Motor neuron (in vitro differentiated cells): ENCODE data around the gene ROBO2. TPM values are rescaled to one million over a fixed set of nuclear protein-coding genes. Genes with fewer than 3 reads are reported as not detected.
A peak's percentile ranks its signal among the peaks of the same experiment; 100 is the strongest.

Experiments
- ATAC-seq, 8 experiments: fragments of 200-7000 bp; cut with Tn5 transposase; replicated peaks in 6 of 8; 2 replicates each; pipeline ENCODE4 v1.8.0; 2021; ENCODE audit warnings: mild to moderate bottlenecking in 8 of 8, moderate library complexity in 8 of 8
- H3K27ac ChIP-seq, 2 donors: fragments of 250-450 bp; sonication (Bioruptor Pico); 2 replicates each; pipeline ENCODE4 v1.9.0; 2021; ENCODE audit warnings: antibody characterized with exemption in 2 of 2, mild to moderate bottlenecking in 2 of 2, moderate library complexity in 1 of 2
- H3K4me1 ChIP-seq, 2 donors: fragments of 250-450 bp; sonication (Bioruptor Pico); replicated peaks in 1 of 2; 2 replicates each; pipeline ENCODE4 v1.6.1; 2021; ENCODE audit warnings: antibody characterized with exemption in 2 of 2, mild to moderate bottlenecking in 2 of 2, moderate library complexity in 1 of 2
- H3K4me3 ChIP-seq, 5 donors: fragments of 250-450 bp; sonication (Bioruptor Pico); 2 replicates each; pipeline ENCODE4 v1.9.0; 2021; ENCODE audit warnings: antibody characterized with exemption in 5 of 5, mild to moderate bottlenecking in 5 of 5, moderate library complexity in 4 of 5
- WGBS, 10 experiments: fragments of 450-650 bp; shearing (Covaris generic); methylation state at CpG; one replicate each; pipeline ENCODE4 v1.0.0; 2022; 5-methylcytosine and 5-hydroxymethylcytosine counted together
- in situ Hi-C, 9 experiments: fragments of 400-800 bp; cut with MboI; loops; one replicate each; pipeline ENCODE4 v1.15.0; 2021; ENCODE audit warnings: low sequenced_read_pairs in 9 of 9, low pct_unique_long_range_greater_than_20kb in 2 of 9; ENCODE audit not compliant: unreplicated experiment in 9 of 9
- total RNA-seq, 8 experiments: library from RNA; unstranded; fragments of 300-600 nt; gene quantifications; 2 replicates each; pipeline versions ENCODE4 v1.2.3 to v1.2.4, GENCODE V29; 2022

ROBO2 gene
- total RNA-seq, 8 experiments from 2014 or later, result 28.3 to 127 (median 41.2) TPM

DNA sequence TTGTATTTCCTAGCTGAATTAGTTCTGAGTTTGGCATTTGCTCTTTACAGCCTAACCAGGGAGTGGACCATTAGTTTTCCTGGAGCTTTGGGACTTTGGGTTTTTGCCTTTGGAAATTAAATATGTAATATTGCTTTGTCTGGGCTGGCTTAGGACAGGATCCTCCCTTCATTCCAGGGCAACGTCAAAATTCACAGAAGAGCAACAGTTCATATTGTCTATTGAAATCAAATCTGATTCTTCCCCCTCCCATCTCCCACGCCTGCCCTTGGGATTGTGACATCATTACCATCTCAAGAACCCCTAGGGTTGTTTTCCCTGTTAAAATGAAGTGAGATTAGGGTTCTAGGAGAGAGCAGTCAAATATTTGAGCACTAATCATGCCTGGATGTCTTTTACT lies 194.1 kb downstream of the ROBO2 start:
- peak in 3 of 8 experiments; percentile 61 to 84 (median 78) for ATAC-seq
- Histone ChIP-seq H3K4me1 (peaks cover 2 to 10% of the 10 kb centered on the region in 2 donors), H3K4me3 (no peak overlapping the region), H3K27ac (no peak overlapping the region)
- in situ Hi-C loops, result no loop called here
- WGBS, 10 experiments, result 0 to 100% (median 37%) methylated on average over 1 to 2 of the region's 2 CpGs; no CpG with 5 or more reads in 2 of the 10 experiments

DNA sequence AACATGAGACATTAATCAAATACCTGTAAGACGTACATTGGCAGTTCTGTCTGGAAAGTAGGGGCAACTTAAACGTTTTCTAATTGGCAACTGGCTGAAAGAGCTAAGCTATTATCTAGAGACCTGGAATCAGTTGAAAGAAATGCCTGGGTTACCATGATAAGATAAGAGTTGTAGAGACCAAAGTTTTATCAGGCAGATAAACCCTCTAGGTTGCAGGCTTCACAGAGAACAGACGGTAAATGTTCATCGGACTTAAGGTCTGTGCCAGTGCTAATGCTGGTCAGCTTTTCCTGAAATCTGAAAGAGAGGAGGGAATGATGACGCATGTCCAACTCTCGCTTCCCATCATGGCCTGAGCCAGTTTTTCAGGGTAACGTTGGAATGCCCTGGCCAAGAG lies 196.2 kb downstream of the ROBO2 start:
- Histone ChIP-seq H3K4me3 (no peak overlapping the region), H3K27ac (no peak overlapping the region), H3K4me1 (peaks cover 2 to 10% of the 10 kb centered on the region in 2 donors)
- in situ Hi-C loops, result no loop called here
- no peak for ATAC-seq
- WGBS, 10 experiments, result 39 to 98% (median 81%) methylated on average over 1 to 7 of the region's 7 CpGs; no CpG with 5 or more reads in 2 of the 10 experiments

DNA sequence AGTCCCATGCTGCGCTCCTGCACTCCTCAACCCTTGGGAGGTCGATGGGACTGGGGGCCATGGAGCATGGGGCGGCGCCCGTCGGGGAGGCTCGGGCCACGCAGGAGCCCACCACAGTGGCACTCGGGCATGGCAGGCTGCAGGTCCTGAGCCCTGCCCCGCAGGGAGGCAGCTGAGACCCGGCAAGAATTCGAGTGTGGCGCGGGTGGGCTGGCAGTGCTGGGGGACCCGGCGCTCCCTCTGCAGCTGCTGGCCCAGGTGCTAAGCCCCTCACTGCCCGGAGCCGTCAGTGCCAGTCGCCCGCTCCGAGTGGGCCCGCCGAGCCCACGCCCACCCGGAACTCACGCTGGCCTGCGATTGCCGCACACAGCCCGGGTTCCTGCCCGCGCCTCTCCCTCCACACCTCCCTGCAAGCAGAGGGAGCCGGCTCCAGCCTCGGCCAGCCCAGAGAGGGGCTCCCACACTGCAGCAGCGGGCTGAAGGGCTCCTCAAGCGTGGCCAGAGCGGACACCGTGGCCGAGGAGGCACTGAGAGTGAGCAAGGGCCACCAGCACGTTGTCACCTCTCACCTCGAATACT lies 200.3 kb downstream of the ROBO2 start:
- 80 to 100% (median 98%) methylated on average over 1 to 11 of the region's 40 CpGs; no CpG with 5 or more reads in 5 of the 10 experiments for WGBS, 10 experiments
- in situ Hi-C loops, result no loop called here
- Histone ChIP-seq H3K4me1 (peaks cover 5 to 8% of the 10 kb centered on the region in 2 donors), H3K27ac (no peak overlapping the region), H3K4me3 (no peak overlapping the region)
- ATAC-seq, result no peak

DNA sequence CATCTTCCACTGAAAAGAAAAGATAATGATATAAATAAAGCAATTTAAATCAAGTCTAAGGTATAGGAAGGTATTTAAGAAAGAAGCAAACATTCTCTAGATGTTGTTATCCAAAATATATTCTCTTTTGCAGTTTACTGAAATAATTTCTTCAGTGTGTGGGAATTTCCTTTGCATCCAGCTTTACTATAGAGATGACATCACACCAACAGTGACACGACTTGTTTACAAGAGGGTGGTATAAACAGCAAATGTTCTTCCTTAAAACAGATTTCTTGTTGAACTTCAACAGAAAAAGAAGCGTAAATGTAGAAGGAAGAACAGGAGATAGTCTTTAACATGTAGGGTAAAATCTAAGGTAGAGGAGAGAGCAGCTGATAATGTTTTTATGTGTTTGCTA lies 202.5 kb downstream of the ROBO2 start:
- no peak for ATAC-seq
- WGBS, 10 experiments, result 18 to 100% (median 75%) methylated on average over 1 to 2 of the region's 2 CpGs; no CpG with 5 or more reads in 1 of the 10 experiments
- Histone ChIP-seq H3K27ac (no peak overlapping the region), H3K4me1 (peaks cover 16 to 21% of the 10 kb centered on the region in 2 donors), H3K4me3 (no peak overlapping the region)
- in situ Hi-C loops, result no loop called here

DNA sequence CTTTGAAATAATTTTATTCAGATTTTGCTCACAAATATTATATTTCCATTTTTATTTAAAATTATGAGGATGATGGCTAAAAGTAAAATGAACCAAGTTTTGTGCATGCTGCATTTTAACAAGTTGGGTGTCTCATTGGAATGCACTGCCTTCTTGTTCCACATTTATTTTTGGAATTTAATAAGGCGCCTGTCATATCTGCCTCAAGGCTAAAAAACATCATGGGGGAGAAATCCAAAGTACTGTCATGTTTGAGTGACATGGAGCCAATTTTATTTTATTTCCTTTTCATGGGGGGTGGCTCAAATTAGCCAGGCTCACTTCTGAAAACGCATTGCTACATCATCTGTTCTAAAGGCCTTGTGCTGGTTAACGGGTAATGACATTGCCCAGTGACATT lies 205.1 kb downstream of the ROBO2 start:
- no peak for ATAC-seq
- Histone ChIP-seq H3K27ac (no peak overlapping the region), H3K4me3 (no peak overlapping the region), H3K4me1 (peaks cover 20 to 23% of the 10 kb centered on the region in 2 donors)
- 29 to 100% (median 73%) methylated on average over 1 to 3 of the region's 3 CpGs; no CpG with 5 or more reads in 3 of the 10 experiments for WGBS, 10 experiments
- in situ Hi-C loops, result no loop called here

DNA sequence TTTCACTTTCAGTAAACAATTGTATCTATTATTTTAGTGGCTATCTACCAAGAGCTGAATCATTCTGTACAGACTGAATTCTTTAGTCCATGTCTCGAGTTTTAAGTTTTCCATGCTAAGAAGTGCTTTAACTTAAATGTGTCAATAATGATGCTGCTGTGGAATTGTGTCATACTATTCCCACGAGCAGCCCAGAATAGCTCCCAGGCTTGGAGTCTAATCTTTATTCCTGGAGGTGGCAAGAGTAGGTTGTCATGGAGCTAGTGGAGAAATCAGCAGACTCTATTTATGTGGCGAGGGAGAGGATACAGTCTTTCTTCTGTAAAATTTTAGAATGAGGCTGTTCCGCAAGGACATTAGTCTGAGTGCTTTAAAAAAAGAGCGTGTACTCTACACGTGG lies 207.2 kb downstream of the ROBO2 start:
- WGBS, 10 experiments, result 24 to 94% (median 67%) methylated on average over 1 to 5 of the region's 6 CpGs
- Histone ChIP-seq H3K4me3 (no peak overlapping the region), H3K27ac (no peak overlapping the region), H3K4me1 (peaks cover 15 to 16% of the 10 kb centered on the region in 2 donors)
- in situ Hi-C loops, result no loop called here
- ATAC-seq, result peak in 6 of 8 experiments; percentile 54 to 96 (median 82)

DNA sequence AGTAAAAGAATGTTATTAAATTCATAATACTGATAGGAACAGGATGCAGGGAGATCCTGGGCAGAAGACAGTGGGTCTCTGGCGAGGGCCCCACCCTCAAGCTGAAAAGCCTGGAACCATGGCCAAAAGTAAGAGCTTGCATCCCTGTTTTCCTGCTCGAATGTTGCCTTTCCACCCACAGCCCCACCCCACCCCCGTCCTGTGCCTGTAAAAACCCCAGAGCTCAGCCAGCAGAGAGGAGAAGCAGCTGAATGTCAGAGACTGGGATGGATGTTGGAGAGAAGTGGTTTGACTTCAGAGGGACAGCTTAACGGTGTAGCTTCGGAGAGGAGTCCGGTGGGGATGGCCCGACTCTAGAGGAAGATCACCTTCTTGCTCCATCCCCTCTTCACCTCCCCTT lies 207.9 kb downstream of the ROBO2 start:
- H3K27ac ChIP-seq, result no peak overlapping the region
- H3K4me1 ChIP-seq, result peaks cover 15% of the 10 kb centered on the region in 2 donors
- 57 to 100% methylated on average over 1 of the region's 7 CpGs; no CpG with 5 or more reads in 8 of the 10 experiments for WGBS, 10 experiments
- H3K4me3 ChIP-seq, result no peak overlapping the region
- no peak for ATAC-seq
- in situ Hi-C loops, result no loop called here

DNA sequence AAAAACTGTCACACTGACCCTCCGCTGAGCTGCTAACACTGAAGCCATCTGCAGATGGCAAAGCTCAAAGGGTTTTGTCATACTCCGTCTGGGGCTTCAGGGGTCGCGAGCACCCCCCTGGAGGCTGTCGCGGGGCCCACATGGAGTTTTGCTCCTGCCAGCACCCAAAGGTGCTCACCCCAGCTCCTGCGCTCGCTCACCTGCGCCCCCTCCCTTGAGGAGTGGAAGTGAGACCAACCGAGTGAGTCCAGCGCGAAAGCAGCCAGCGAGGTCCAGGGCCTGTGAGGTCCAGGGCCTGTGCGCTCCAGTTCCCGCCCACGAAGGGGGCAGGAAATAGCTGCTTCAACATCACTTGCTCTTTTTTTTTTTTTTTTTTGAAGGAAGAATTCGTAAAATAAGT lies 208.5 kb downstream of the ROBO2 start:
- ATAC-seq, result no peak
- in situ Hi-C loops, result no loop called here
- no peak overlapping the region for H3K4me3 ChIP-seq
- 77 to 100% (median 91%) methylated on average over 2 to 16 of the region's 17 CpGs; no CpG with 5 or more reads in 3 of the 10 experiments for WGBS, 10 experiments
- peaks cover 15% of the 10 kb centered on the region in 2 donors for H3K4me1 ChIP-seq
- H3K27ac ChIP-seq, result no peak overlapping the region

DNA sequence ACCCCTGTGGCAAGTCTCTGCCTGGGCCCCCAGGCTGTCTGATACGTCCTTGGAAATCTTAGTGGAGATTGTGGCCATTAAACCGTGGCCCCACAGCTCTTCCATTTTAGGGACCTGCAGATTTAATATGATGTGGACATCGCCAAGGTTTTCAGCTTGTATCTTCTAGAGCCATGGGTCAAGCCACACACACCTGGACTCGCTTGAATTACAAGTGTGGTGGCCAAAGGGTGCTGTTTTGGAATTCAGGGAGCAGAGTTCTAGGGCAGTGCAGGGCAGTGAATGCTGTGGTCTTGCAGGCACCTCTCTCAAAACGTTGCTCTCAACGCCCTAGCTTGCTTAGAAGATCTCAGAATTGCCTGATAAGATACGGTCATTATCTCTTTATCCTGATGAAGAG lies 211.2 kb downstream of the ROBO2 start:
- peaks cover 15 to 19% of the 10 kb centered on the region in 2 donors for H3K4me1 ChIP-seq
- 20 to 100% (median 92%) methylated on average over 1 to 4 of the region's 7 CpGs; no CpG with 5 or more reads in 5 of the 10 experiments for WGBS, 10 experiments
- H3K27ac ChIP-seq, result no peak overlapping the region
- ATAC-seq, result no peak
- in situ Hi-C loops, result loop anchor here in 5 of 9 experiments (25.0 kb wide), 1 partner anchor 214 kb away; the partner anchor contains the start of gene ROBO2 (in 5 of the 5)
- no peak overlapping the region for H3K4me3 ChIP-seq

DNA sequence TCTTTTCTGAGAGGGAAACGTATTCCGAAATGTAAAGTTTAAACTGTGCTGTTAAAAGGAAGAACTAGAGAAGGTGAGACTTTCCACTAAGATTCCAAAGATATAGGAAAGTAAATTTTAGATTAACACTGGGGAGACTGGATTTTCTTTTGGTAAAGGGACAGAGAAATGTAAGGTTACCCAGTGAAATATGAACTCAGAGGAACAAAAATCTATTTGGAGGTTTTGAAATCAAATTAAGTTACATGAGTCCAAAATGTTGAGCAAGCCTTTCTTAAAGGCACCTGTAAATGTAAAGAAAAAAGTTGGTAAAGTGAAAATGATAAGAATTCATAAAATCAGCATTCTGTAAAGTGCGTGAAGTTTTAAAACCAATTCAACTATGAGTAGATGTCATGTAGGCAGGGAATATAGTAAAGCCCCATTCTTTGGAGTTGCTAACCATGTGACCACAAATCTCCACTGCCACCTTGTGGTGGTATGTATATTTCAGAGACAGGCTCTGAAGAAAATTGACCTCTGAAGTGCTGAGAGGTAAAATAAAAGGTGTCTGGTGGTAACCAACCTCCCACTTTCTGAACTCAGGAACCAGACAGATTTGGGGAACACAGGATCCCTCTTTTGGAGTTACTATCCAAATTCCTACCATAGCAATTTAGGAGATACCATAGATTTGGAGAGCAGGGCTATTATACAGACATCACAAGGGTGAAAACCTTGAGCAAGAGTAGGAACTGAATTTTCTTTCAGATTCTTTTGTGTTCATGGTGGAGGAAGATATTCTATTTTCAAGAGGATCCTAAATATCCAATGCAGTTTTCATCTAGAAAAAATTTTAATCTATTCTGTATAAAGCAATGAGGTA lies 215.3 kb downstream of the ROBO2 start:
- no peak overlapping the region for H3K4me3 ChIP-seq
- 10 to 95% (median 78%) methylated on average over 1 to 3 of the region's 3 CpGs for WGBS, 10 experiments
- peak in 6 of 8 experiments; percentile 51 to 74 (median 63) for ATAC-seq
- H3K27ac ChIP-seq, result no peak overlapping the region
- H3K4me1 ChIP-seq, result peaks cover 4 to 16% of the 10 kb centered on the region in 2 donors
- in situ Hi-C loops, result loop anchor here in 5 of 9 experiments (25.0 kb wide), 1 partner anchor 218 kb away; the partner anchor contains the start of gene ROBO2 (in 5 of the 5)

DNA sequence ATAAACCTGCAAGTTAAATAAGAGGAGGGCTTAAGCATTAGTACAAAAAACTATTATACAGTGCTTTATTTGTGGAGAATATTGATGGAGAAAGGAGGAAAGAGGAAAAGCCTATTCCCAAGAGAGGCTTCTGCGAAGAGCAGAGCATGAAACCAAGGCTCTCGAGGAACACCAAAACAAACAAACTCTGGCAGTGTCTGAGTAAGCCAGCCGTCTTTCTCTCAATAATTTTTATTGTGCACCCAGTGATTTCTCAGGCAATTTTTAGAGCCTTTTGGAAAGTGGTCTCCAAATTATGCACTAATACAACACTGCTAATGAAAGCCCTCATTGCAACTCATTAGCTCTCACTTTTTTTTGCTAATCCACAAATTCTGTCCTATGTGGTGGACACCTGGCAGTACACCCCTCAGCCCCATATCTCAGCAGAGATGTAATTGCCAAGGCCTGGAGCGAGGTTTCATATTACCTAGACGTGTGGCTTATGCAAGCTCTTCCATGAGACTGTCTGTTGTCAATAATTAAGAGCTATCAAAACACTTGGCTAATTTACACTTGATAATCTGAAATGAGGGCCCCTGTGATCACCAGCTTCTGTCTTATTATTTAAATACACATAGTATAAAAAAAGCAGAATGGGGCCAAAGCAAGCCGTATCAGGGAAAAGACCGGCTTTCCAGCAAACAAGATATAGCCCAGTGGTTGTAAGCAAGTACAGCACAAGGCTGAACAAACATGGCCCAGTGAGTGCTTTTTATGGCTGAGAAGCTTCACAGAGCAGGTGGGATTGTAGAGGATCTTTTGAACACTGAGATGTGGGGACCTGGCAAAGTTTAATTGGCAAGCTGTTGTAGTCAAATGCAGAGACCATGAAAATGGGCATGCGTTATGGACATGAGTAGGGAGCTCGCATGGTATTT lies 216.9 kb downstream of the ROBO2 start:
- WGBS, 10 experiments, result 41 to 100% (median 81%) methylated on average over 2 to 9 of the region's 9 CpGs
- ATAC-seq, result peak in 1 of 8 experiments; percentile 51
- no peak overlapping the region for H3K27ac ChIP-seq
- in situ Hi-C loops, result loop anchor here in 5 of 9 experiments (25.0 kb wide), 1 partner anchor 220 kb away; the partner anchor contains the start of gene ROBO2 (in 5 of the 5)
- no peak overlapping the region for H3K4me3 ChIP-seq
- H3K4me1 ChIP-seq, result peaks cover 12 to 21% of the 10 kb centered on the region in 2 donors

DNA sequence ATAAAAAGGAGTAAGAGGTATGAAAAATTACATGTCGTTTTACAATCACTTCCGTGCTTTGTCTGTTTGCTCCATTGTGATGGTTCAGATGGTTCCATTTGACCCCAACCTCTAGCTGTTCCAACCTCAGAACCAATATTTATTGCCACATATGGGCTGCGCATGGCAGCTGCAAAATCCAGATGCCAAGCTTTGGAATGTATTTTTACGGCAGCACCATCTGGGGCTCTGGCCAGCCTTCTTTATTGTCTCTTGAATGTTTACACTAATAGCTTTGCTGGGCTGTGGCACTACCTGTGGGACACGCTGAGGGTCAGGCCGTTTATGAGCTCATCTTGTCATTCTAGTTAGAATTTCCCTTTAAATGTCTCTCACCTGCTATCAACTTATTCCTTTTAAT lies 219.8 kb downstream of the ROBO2 start:
- Histone ChIP-seq H3K27ac (no peak overlapping the region), H3K4me1 (peaks cover 13 to 21% of the 10 kb centered on the region in 2 donors), H3K4me3 (no peak overlapping the region)
- in situ Hi-C loops, result loop anchor here in 5 of 9 experiments (25.0 kb wide), 1 partner anchor 222 kb away; the partner anchor contains the start of gene ROBO2 (in 5 of the 5)
- WGBS, 10 experiments, result 33 to 76% (median 50%) methylated on average over 2 to 6 of the region's 6 CpGs; no CpG with 5 or more reads in 1 of the 10 experiments
- ATAC-seq, result peak in 4 of 8 experiments; percentile 20 to 74 (median 52)
